ENCODE measurements around the gene KRTAP22-2.

The KRTAP22-2 gene

DNA sequence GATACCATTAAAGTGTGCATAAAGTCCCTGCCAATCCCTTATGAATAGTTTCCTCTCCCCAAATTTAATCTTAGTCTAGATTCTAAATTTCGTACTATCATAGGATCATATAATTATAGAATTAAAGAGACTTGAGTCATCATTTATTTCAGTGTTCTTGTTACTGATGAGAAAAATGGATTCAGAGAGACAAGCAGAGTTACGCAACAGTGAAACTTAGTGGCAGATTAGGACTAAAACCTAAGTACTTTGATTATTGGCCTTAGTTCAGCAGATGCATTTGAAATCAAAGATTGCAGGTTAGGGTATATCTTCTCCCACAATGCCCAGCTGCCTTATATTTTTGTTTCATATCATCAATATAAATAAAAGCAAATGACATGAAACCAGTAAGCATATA is 28.2 kb downstream of the KRTAP22-2 start:
- DNase-seq, result no peak

- no peak for DNase-seq
These were observed 28.8 kb downstream of the KRTAP22-2 start, which contains the start of gene KRTAP19-7 for GRCh38 chr21:30561264-30561895. KRTAP19-7 (minus strand) TSS chr21:30561314; CDS start chr21:30561289, 25 bp downstream.

DNA sequence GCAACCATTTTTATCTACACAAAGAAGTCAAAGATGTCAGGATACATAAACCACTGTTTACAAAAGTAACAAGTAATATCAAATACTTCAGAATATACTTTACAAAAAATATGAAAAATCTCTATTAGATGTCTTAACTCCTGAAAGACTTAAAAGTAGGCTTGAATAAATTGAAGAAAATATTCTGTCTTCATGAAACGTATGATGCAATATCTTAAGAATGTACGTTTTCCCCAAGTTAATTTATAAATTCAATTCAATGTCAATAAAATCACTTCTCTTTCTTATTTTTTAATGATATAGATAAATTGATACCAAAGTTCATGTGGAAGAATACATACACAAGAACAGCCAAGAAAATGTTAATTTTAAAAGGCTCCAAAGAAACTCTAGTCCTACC is 35.1 kb downstream of the KRTAP22-2 start:
- DNase-seq, result no peak

GRCh38 chr21:30552782-30553181 is 37.4 kb downstream of the KRTAP22-2 start:
- no peak for DNase-seq

GRCh38 chr21:30541764-30542163 is 48.4 kb downstream of the KRTAP22-2 start, which contains the start of gene KRTAP19-6:
KRTAP19-6 (minus strand) TSS chr21:30541864; CDS start chr21:30541833, 31 bp downstream.
- no peak for DNase-seq

All from femur (tissue), 1 donor.